ENCODE measurements around the gene IGSF9. TPM values are rescaled to one million over a fixed set of nuclear protein-coding genes. Genes with fewer than 3 reads are reported as not detected.
A peak's percentile ranks its signal among the peaks of the same experiment; 100 is the strongest.

IGSF9 gene
- total RNA-seq, 1 experiment from 2014 or later, result 21.2 TPM

DNA sequence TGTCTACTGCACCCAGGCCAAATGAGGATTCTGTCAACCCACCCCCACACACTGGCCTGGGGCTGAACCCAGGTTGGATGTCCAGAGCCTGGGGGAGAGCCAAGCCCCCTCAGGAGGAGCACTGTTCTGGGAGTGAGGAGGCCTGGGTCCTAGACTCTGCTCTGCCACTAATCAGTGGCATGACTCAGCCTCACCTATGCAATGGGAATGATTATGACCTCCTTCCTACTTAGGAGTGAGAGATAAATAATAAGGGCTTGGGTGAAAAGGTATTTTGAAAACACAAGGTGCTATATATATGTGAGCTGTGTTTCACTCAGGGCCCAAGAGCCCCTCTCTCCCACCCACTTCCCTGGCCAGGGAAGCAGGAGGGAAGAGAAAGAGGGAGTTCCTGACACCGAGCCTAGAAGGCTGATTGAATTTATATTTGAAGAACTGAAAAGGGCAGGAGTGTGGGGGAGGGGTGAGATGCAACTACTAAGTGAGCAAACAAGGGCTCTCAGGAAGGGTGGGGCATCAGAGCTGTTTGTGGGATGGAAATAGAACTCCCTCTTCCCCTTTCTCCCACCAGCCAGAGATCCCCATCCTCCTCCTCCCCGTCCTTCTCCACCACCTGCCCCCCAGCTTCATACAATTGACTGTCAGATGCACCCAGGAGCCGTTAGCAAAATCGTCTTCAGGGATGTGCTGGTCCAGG is 8.2 kb downstream of the IGSF9 start:
- CTCF ChIA-PET, result interaction anchor here (1.6 to 10.1 kb wide), 2 partner anchors 8 to 68 kb away, joined by 3 to 129 read pairs; partner anchors contain the start of gene IGSF9
- peak in 1 of 2 experiments; percentile 63 for DNase-seq
- TF ChIP-seq, protein P1, sequence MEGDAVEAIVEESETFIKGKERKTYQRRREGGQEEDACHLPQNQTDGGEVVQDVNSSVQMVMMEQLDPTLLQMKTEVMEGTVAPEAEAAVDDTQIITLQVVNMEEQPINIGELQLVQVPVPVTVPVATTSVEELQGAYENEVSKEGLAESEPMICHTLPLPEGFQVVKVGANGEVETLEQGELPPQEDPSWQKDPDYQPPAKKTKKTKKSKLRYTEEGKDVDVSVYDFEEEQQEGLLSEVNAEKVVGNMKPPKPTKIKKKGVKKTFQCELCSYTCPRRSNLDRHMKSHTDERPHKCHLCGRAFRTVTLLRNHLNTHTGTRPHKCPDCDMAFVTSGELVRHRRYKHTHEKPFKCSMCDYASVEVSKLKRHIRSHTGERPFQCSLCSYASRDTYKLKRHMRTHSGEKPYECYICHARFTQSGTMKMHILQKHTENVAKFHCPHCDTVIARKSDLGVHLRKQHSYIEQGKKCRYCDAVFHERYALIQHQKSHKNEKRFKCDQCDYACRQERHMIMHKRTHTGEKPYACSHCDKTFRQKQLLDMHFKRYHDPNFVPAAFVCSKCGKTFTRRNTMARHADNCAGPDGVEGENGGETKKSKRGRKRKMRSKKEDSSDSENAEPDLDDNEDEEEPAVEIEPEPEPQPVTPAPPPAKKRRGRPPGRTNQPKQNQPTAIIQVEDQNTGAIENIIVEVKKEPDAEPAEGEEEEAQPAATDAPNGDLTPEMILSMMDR (IDR thresholded peaks at IDR 0.05; ENCODE audit: insufficient read depth in 1 of 2, low read depth in 1 of 2, low read length in 1 of 2, severe bottlenecking in 1 of 2, unreplicated experiment in 1 of 2), result no peak

GRCh38 chr1:159936273-159936904 is 9.0 kb downstream of the IGSF9 start:
- Histone ChIP-seq H3K27me3 (replicated peaks; ENCODE audit: control insufficient read depth, insufficient read depth, low read length) (no peaks in the 10 kb centered on the region), H3K4me1 (peaks cover 65% of the 10 kb centered on the region), H3K36me3 (ENCODE audit: control insufficient read depth, insufficient read depth, low read length) (peaks cover 6% of the 10 kb centered on the region), H3K4me3 (ENCODE audit: low read depth, low read length) (no peak overlapping the region), H3K9me3 (no peaks in the 10 kb centered on the region)
- peak; percentile 85 to 92 for DNase-seq
- no peaks in the 10 kb centered on the region for H3K9me3 Mint-ChIP-seq (ENCODE audit: unreplicated experiment)
- no peak overlapping the region for H3K4me3 Mint-ChIP-seq (ENCODE audit: unreplicated experiment)
- peaks cover 15% of the 10 kb centered on the region for H3K36me3 Mint-ChIP-seq (ENCODE audit: insufficient read depth, unreplicated experiment)
- ChIA-PET POLR2A (interaction anchor here (0.5 kb wide), 1 partner anchor 68 kb away, joined by 3 read pairs; no protein-coding TSS in a partner anchor), CTCF (interaction anchor here (1.6 to 10.1 kb wide), 2 partner anchors 9 to 69 kb away, joined by 3 to 129 read pairs; partner anchors contain the start of gene IGSF9)
- BruUV-seq (replicated peaks), result no TSS peak
- H3K27ac Mint-ChIP-seq (ENCODE audit: unreplicated experiment), result no peak overlapping the region
- TF ChIP-seq, protein P1 (IDR thresholded peaks at IDR 0.05; ENCODE audit: insufficient read depth in 1 of 2, low read depth in 1 of 2, low read length in 1 of 2, severe bottlenecking in 1 of 2, unreplicated experiment in 1 of 2), result peak; percentile 96 to 99
- H3K27me3 Mint-ChIP-seq (ENCODE audit: insufficient read depth, unreplicated experiment), result no peaks in the 10 kb centered on the region
- intact Hi-C loops (cut with micrococcal nuclease; ENCODE audit: unreplicated experiment), result loop anchor here (1.0 to 10.0 kb wide), 5 partner anchors 9 to 156 kb away; partner anchors contain the start of genes DUSP23, IGSF9 and KCNJ9
- peaks cover 54% of the 10 kb centered on the region for H3K4me1 Mint-ChIP-seq (ENCODE audit: low read depth, unreplicated experiment)

More for the DNA sequence above, 8.2 kb downstream of the IGSF9 start:
- Mint-ChIP-seq H3K36me3 (ENCODE audit: insufficient read depth, unreplicated experiment) (peaks cover 15% of the 10 kb centered on the region), H3K27me3 (ENCODE audit: insufficient read depth, unreplicated experiment) (no peaks in the 10 kb centered on the region), H3K4me1 (ENCODE audit: low read depth, unreplicated experiment) (peaks cover 62% of the 10 kb centered on the region), H3K9me3 (ENCODE audit: unreplicated experiment) (no peaks in the 10 kb centered on the region), H3K27ac (ENCODE audit: unreplicated experiment) (peak overlapping the region; percentile 73), H3K4me3 (ENCODE audit: unreplicated experiment) (peak overlapping the region; percentile 23)
- Histone ChIP-seq H3K9me3 (no peaks in the 10 kb centered on the region), H3K36me3 (ENCODE audit: control insufficient read depth, insufficient read depth, low read length) (peaks cover 6% of the 10 kb centered on the region), H3K27me3 (replicated peaks; ENCODE audit: control insufficient read depth, insufficient read depth, low read length) (no peaks in the 10 kb centered on the region), H3K4me3 (ENCODE audit: low read depth, low read length) (no peak overlapping the region), H3K4me1 (peaks cover 68% of the 10 kb centered on the region)
- POLR2A ChIA-PET, result no interaction called here
- intact Hi-C loops (cut with micrococcal nuclease; ENCODE audit: unreplicated experiment), result loop anchor here (10.0 kb wide), 1 partner anchor 148 kb away; the partner anchor contains the start of gene KCNJ9
- no TSS peak for BruUV-seq (replicated peaks)

GRCh38 chr1:159935719-159936272 is 9.6 kb downstream of the IGSF9 start:
- H3K36me3 ChIP-seq (ENCODE audit: control insufficient read depth, insufficient read depth, low read length), result peaks cover 6% of the 10 kb centered on the region
- H3K4me3 ChIP-seq (ENCODE audit: low read depth, low read length), result no peak overlapping the region
- no peak overlapping the region for H3K4me3 Mint-ChIP-seq (ENCODE audit: unreplicated experiment)
- H3K9me3 ChIP-seq, result no peaks in the 10 kb centered on the region
- H3K4me1 Mint-ChIP-seq (ENCODE audit: low read depth, unreplicated experiment), result peaks cover 49% of the 10 kb centered on the region
- H3K9me3 Mint-ChIP-seq (ENCODE audit: unreplicated experiment), result no peaks in the 10 kb centered on the region
- intact Hi-C loops (cut with micrococcal nuclease; ENCODE audit: unreplicated experiment), result loop anchor here (1.0 to 10.0 kb wide), 5 partner anchors 10 to 155 kb away; partner anchors contain the start of genes DUSP23, IGSF9 and KCNJ9
- DNase-seq, result no peak
- CTCF ChIA-PET, result interaction anchor here (1.0 to 10.1 kb wide), 2 partner anchors 12 to 70 kb away, joined by 3 to 129 read pairs; no protein-coding TSS in a partner anchor
- TF ChIP-seq, protein P1 (IDR thresholded peaks at IDR 0.05; ENCODE audit: insufficient read depth in 1 of 2, low read depth in 1 of 2, low read length in 1 of 2, severe bottlenecking in 1 of 2, unreplicated experiment in 1 of 2), result no peak
- POLR2A ChIA-PET, result no interaction called here
- no peaks in the 10 kb centered on the region for H3K27me3 ChIP-seq (replicated peaks; ENCODE audit: control insufficient read depth, insufficient read depth, low read length)
- H3K27ac Mint-ChIP-seq (ENCODE audit: unreplicated experiment), result no peak overlapping the region
- peaks cover 15% of the 10 kb centered on the region for H3K36me3 Mint-ChIP-seq (ENCODE audit: insufficient read depth, unreplicated experiment)
- no peaks in the 10 kb centered on the region for H3K27me3 Mint-ChIP-seq (ENCODE audit: insufficient read depth, unreplicated experiment)
- peaks cover 59% of the 10 kb centered on the region for H3K4me1 ChIP-seq
- no TSS peak for BruUV-seq (replicated peaks)

Measured in Caco-2 (cell line).